ENCODE measurements around the gene ZC3H13. TPM values are rescaled to one million over a fixed set of nuclear protein-coding genes. Genes with fewer than 3 reads are reported as not detected.

Gene ZC3H13
- total and polyA plus RNA-seq, 2 donors (not counting 1 experiment from before 2014, with no cell fraction given), result 4.8 to 65.7 TPM

DNA sequence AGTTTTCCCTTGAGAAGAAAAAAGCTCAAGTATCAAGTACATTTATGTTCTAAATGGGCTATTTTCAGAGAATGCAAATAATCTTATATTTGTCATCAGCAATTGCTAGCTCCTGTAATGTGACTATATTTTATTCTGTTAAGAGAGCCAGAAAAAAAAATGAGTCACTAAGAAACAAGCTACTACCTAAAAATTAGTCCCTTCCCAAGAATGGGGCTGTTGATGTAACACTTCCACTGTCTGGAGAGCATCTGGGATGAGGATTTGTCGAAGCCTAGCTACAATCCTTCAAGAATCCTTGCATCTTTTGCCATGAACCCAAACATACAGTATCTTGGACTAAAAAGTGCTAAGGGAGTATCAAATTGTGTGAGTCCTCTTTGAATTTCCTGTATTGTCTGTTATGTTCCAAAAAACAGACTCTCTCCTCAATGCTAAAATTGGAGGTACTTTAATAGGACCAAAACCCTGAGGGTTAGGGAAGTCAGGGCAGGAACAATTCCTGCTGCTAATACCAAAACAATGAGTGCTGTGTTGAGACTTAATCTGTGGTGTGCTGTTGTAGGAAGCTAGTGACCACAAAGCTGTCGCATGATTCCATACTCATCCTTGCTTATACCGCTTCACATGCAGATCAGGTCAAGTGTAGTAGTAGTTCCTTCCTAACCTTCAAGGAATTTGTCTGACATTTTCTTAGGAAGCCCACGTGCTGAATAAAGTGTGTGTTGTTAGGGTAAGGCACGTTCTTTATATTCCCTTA is 4.9 kb upstream of the ZC3H13 start:
- Histone ChIP-seq H3K9me3 (ENCODE audit: control extremely low read depth in 1 of 3, control insufficient read depth in 2 of 3, insufficient read depth in 1 of 3, low read length in 2 of 3) (no peaks in the 10 kb centered on the region), H4K20me1 (ENCODE audit: control insufficient read depth, insufficient read depth, low read length, poor library complexity, severe bottlenecking) (no peaks in the 10 kb centered on the region), H3K4me1 (ENCODE audit: control insufficient read depth in 2 of 2, insufficient read depth in 2 of 2, low read length in 2 of 2) (peaks cover 7 to 9% of the 10 kb centered on the region in 2 donors), H3K79me2 (ENCODE audit: control insufficient read depth, insufficient read depth, low read length) (no peaks in the 10 kb centered on the region), H3K4me3 (ENCODE audit: control extremely low read depth in 1 of 5, extremely low read depth in 1 of 5, insufficient read depth in 1 of 5, low read depth in 2 of 5, low read length in 4 of 5) (no peak overlapping the region), H3K27ac (ENCODE audit: low read length in 2 of 2) (no peak overlapping the region), H2AFZ (ENCODE audit: insufficient read depth, low read depth, low read length, poor library complexity, severe bottlenecking) (no peak overlapping the region), H3K4me2 (replicated peaks; ENCODE audit: low read depth, low read length, poor library complexity, severe bottlenecking) (no peak overlapping the region), H3K27me3 (replicated peaks in 1 of 4; ENCODE audit: control extremely low read depth in 1 of 4, control insufficient read depth in 3 of 4, insufficient read depth in 4 of 4, low read length in 3 of 4) (peaks cover 0 to 3% (median 0%) of the 10 kb centered on the region in 4 experiments), H3K9ac (ENCODE audit: low read length) (no peak overlapping the region), H3K36me3 (replicated peaks in 1 of 2; ENCODE audit: control extremely low read depth in 1 of 2, control insufficient read depth in 1 of 2, extremely low read depth in 1 of 2, insufficient read depth in 2 of 2, low read length in 1 of 2) (no peaks in the 10 kb centered on the region)
- Mint-ChIP-seq H3K27me3 (peaks cover 6% of the 10 kb centered on the region), H3K4me1 (peaks cover 8% of the 10 kb centered on the region), H3K27ac (no peak overlapping the region), H3K4me3 (no peak overlapping the region), H3K9me3 (ENCODE audit: insufficient read depth) (no peaks in the 10 kb centered on the region)
- WGBS (ENCODE audit: insufficient coverage), result no CpG with 5 or more reads among the region's 5 CpGs
- intact Hi-C loops (cut with micrococcal nuclease), result loop anchor here (10.0 kb wide), 3 partner anchors 593 to 1947 kb away; partner anchors contain the start of genes COG3, SUCLA2 and TSC22D1
- ATAC-seq (ENCODE audit: low read depth) (no peak), DNase-seq (no peak)
- CTCF ChIA-PET, result no interaction called here
- no peak for TF ChIP-seq EZH2 (IDR thresholded peaks at IDR 0.05; ENCODE audit: borderline replicate concordance, insufficient read depth, low read depth, low read length, poor library complexity, severe bottlenecking)
- TF ChIP-seq, protein P1, sequence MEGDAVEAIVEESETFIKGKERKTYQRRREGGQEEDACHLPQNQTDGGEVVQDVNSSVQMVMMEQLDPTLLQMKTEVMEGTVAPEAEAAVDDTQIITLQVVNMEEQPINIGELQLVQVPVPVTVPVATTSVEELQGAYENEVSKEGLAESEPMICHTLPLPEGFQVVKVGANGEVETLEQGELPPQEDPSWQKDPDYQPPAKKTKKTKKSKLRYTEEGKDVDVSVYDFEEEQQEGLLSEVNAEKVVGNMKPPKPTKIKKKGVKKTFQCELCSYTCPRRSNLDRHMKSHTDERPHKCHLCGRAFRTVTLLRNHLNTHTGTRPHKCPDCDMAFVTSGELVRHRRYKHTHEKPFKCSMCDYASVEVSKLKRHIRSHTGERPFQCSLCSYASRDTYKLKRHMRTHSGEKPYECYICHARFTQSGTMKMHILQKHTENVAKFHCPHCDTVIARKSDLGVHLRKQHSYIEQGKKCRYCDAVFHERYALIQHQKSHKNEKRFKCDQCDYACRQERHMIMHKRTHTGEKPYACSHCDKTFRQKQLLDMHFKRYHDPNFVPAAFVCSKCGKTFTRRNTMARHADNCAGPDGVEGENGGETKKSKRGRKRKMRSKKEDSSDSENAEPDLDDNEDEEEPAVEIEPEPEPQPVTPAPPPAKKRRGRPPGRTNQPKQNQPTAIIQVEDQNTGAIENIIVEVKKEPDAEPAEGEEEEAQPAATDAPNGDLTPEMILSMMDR (IDR thresholded peaks at IDR 0.05), result no peak
- POLR2A ChIA-PET, result no interaction called here

Measured in B cell (primary cell).